SK-N-SH treated with all-trans-retinoic acid at 6 μM for 48 hours (cell line): Measurements from ENCODE around the gene KCNMB1.

Experiments used
- ATAC-seq: fragments of 200-7000 bp; cut with Tn5 transposase; 3 replicates; pipeline ENCODE4 v1.9.1; 2020; ENCODE audit warnings: mild to moderate bottlenecking, moderate library complexity
- ARNTL ChIP-seq: fragments of 450-650 bp; formaldehyde crosslinking; IDR thresholded peaks from 2 replicates; pipeline ENCODE4 v1.5.0; 2020; ENCODE audit warnings: low read depth, mild to moderate bottlenecking, moderate library complexity, borderline replicate concordance
- BACH2 ChIP-seq: fragments of 250-450 bp; sonication (Bioruptor Pico); IDR thresholded peaks from 2 replicates; pipeline ENCODE4 v1.9.0; 2021; ENCODE audit warnings: mild to moderate bottlenecking, borderline replicate concordance
- CREB5 ChIP-seq: fragments of 250-450 bp; sonication (Bioruptor Pico); IDR thresholded peaks from 2 replicates; pipeline ENCODE4 v1.5.1; 2020; ENCODE audit warnings: low read depth, mild to moderate bottlenecking, moderate library complexity
- CSDC2 ChIP-seq: fragments of 250-450 bp; sonication (Bioruptor Pico); IDR thresholded peaks from 2 replicates; pipeline ENCODE4 v1.5.0; 2020; ENCODE audit warnings: mild to moderate bottlenecking, moderate library complexity
- CSRNP3 ChIP-seq: fragments of 250-450 bp; sonication (Bioruptor Pico); IDR thresholded peaks from 2 replicates; pipeline ENCODE4 v1.5.1; 2021; ENCODE audit warnings: mild to moderate bottlenecking, moderate library complexity
- ESRRG ChIP-seq: fragments of 250-450 bp; sonication (Bioruptor Pico); IDR thresholded peaks from 2 replicates; pipeline ENCODE4 v1.6.1; 2021; ENCODE audit warnings: mild to moderate bottlenecking
- GLIS3 ChIP-seq: fragments of 250-450 bp; sonication (Bioruptor Pico); IDR thresholded peaks from 2 replicates; pipeline ENCODE4 v1.5.0; 2020; ENCODE audit warnings: mild to moderate bottlenecking, moderate library complexity
- ISL1 ChIP-seq: fragments of 250-450 bp; sonication (Bioruptor Pico); IDR thresholded peaks from 2 replicates; pipeline ENCODE4 v2.1.2; 2022; ENCODE audit warnings: mild to moderate bottlenecking, moderate library complexity
- OSR1 ChIP-seq: fragments of 250-450 bp; sonication (Bioruptor Pico); IDR thresholded peaks from 2 replicates; pipeline ENCODE4 v1.8.0; 2022; ENCODE audit warnings: moderate library complexity, mild to moderate bottlenecking, inconsistent platforms
- PATZ1 ChIP-seq: fragments of 250-450 bp; sonication (Bioruptor Pico); IDR thresholded peaks from 2 replicates; pipeline ENCODE4 v1.8.0; 2020; ENCODE audit warnings: mild to moderate bottlenecking, moderate library complexity, borderline replicate concordance
- POU6F1 ChIP-seq: fragments of 250-450 bp; sonication (Bioruptor Pico); IDR thresholded peaks from 2 replicates; pipeline ENCODE4 v1.8.0; 2021; ENCODE audit warnings: low read depth, mild to moderate bottlenecking, moderate library complexity, borderline replicate concordance
- PPARA ChIP-seq: fragments of 250-450 bp; sonication (Bioruptor Pico); IDR thresholded peaks from 2 replicates; pipeline ENCODE4 v1.5.0; 2020; ENCODE audit warnings: mild to moderate bottlenecking, borderline replicate concordance
- RARB ChIP-seq: fragments of 250-450 bp; sonication (Bioruptor Pico); IDR thresholded peaks from 2 replicates; pipeline ENCODE4 v1.8.0; 2021; ENCODE audit warnings: mild to moderate bottlenecking, moderate library complexity
- SNAI2 ChIP-seq: fragments of 250-450 bp; sonication (Bioruptor Pico); IDR thresholded peaks from 2 replicates; pipeline ENCODE4 v1.5.0; 2020; ENCODE audit warnings: mild to moderate bottlenecking, moderate library complexity
- TCF4 ChIP-seq: fragments of 250-450 bp; sonication (Bioruptor Pico); IDR thresholded peaks from 2 replicates; pipeline ENCODE4 v1.8.0; 2021; ENCODE audit warnings: mild to moderate bottlenecking, moderate library complexity, borderline replicate concordance
- TOX ChIP-seq: fragments of 250-450 bp; sonication (Bioruptor Pico); IDR thresholded peaks from 2 replicates; pipeline ENCODE4 v1.8.0; 2021; ENCODE audit warnings: mild to moderate bottlenecking, moderate library complexity, borderline replicate concordance
- TSHZ2 ChIP-seq: fragments of 250-450 bp; sonication (Bioruptor Pico); IDR thresholded peaks from 2 replicates; pipeline ENCODE4 v1.5.0; 2020; ENCODE audit warnings: mild to moderate bottlenecking, moderate library complexity
- ZC3H10 ChIP-seq: fragments of 250-450 bp; sonication (Bioruptor Pico); IDR thresholded peaks from 2 replicates; pipeline ENCODE4 v1.5.1; 2021; ENCODE audit warnings: mild to moderate bottlenecking, moderate library complexity
- ZFP3 ChIP-seq: fragments of 250-450 bp; sonication (Bioruptor Pico); IDR thresholded peaks from 2 replicates; pipeline ENCODE4 v1.5.0; 2020; ENCODE audit warnings: mild to moderate bottlenecking, moderate library complexity
- ZNF565 ChIP-seq: fragments of 450-650 bp; formaldehyde crosslinking; conservative IDR thresholded peaks from 2 replicates; pipeline ENCODE4 v1.5.0; 2020; ENCODE audit warnings: low read depth, mild to moderate bottlenecking, moderate library complexity
- ZNF70 ChIP-seq: fragments of 450-650 bp; formaldehyde crosslinking; IDR thresholded peaks from 2 replicates; pipeline ENCODE4 v1.5.0; 2020; ENCODE audit warnings: mild to moderate bottlenecking, moderate library complexity
- ZNF8 ChIP-seq: fragments of 450-650 bp; formaldehyde crosslinking; IDR thresholded peaks from 2 replicates; pipeline ENCODE4 v1.5.0; 2020; ENCODE audit warnings: mild to moderate bottlenecking, moderate library complexity

The KCNMB1 gene

GRCh38 chr5:170334626-170335025 is 54.5 kb downstream of the KCNMB1 start:
- no peak for ATAC-seq
- TF ChIP-seq ZC3H10 (CRISPR knock-in tag): no peak
- TF ChIP-seq POU6F1 (CRISPR knock-in tag): no peak
- no peak for TF ChIP-seq ZNF8 (CRISPR knock-in tag)
- TF ChIP-seq BACH2 (CRISPR knock-in tag): no peak
- TF ChIP-seq ZNF70 (CRISPR knock-in tag): no peak
- no peak for TF ChIP-seq ISL1 (CRISPR knock-in tag)
- TF ChIP-seq CSDC2 (CRISPR knock-in tag): no peak
- no peak for TF ChIP-seq CREB5 (CRISPR knock-in tag)
- TF ChIP-seq TCF4 (CRISPR knock-in tag): no peak
- TF ChIP-seq OSR1: no peak
- no peak for TF ChIP-seq ZFP3 (CRISPR knock-in tag)
- TF ChIP-seq ARNTL (CRISPR knock-in tag): no peak
- no peak for TF ChIP-seq ZNF565 (CRISPR knock-in tag)
- no peak for TF ChIP-seq GLIS3 (CRISPR knock-in tag)
- no peak for TF ChIP-seq ESRRG (CRISPR knock-in tag)
- no peak for TF ChIP-seq TOX
- no peak for TF ChIP-seq CSRNP3 (CRISPR knock-in tag)
- no peak for TF ChIP-seq PPARA
- no peak for TF ChIP-seq RARB
- no peak for TF ChIP-seq PATZ1 (CRISPR knock-in tag)
- TF ChIP-seq, all 23 proteins: peak for 0

- TF ChIP-seq PATZ1 (CRISPR knock-in tag) (no peak), ARNTL (CRISPR knock-in tag) (no peak), ESRRG (CRISPR knock-in tag) (no peak), ZC3H10 (CRISPR knock-in tag) (no peak), CSDC2 (CRISPR knock-in tag) (no peak), POU6F1 (CRISPR knock-in tag) (no peak), GLIS3 (CRISPR knock-in tag) (no peak), BACH2 (CRISPR knock-in tag) (no peak), ZNF8 (CRISPR knock-in tag) (no peak), SNAI2 (CRISPR knock-in tag) (no peak), PPARA (no peak), ZFP3 (CRISPR knock-in tag) (no peak), RARB (no peak), ISL1 (CRISPR knock-in tag) (no peak), OSR1 (no peak), ZNF70 (CRISPR knock-in tag) (no peak), TSHZ2 (CRISPR knock-in tag) (no peak)
- TF ChIP-seq, all 23 proteins: peak for 0
- ATAC-seq: no peak
These were observed 55.8 kb downstream of the KCNMB1 start for GRCh38 chr5:170333161-170333910.
